DND-41 (cell line): ENCODE data around the gene C9orf153.

Experiments
- ATAC-seq: fragments of 200-7000 bp; cut with Tn5 transposase; 3 replicates; pipeline ENCODE4 v1.9.1; 2021; ENCODE audit warnings: low read depth; ENCODE audit not compliant: insufficient read depth
- DNase-seq: peaks from one replicate; pipeline ENCODE4 v3.0.0-alpha.2; 2020
- H2AFZ ChIP-seq: 2 replicates; pipeline ENCODE4 v1.6.0; 2012; ENCODE audit warnings: low read depth, low read length
- H3K27ac ChIP-seq: 2 replicates; pipeline ENCODE4 v1.5.1; 2012; ENCODE audit warnings: low read length, inconsistent platforms
- H3K27me3 ChIP-seq: fragments of 200-600 bp; sonication (generic); 2 replicates; pipeline ENCODE4 v1.6.0; 2012; ENCODE audit warnings: low read length, mild to moderate bottlenecking, inconsistent platforms; ENCODE audit not compliant: insufficient read depth, poor library complexity
- H3K36me3 ChIP-seq: 2 replicates; pipeline ENCODE4 v1.5.1; 2012; ENCODE audit warnings: low read length, inconsistent platforms; ENCODE audit not compliant: insufficient read depth
- H3K4me1 ChIP-seq: 2 replicates; pipeline ENCODE4 v1.5.1; 2012; ENCODE audit warnings: mild to moderate bottlenecking, low read length; ENCODE audit not compliant: insufficient read depth
- H3K4me2 ChIP-seq: 2 replicates; pipeline ENCODE4 v1.6.0; 2012; ENCODE audit warnings: mild to moderate bottlenecking, moderate library complexity, low read length, inconsistent platforms; ENCODE audit not compliant: insufficient read depth
- H3K4me3 ChIP-seq, 2 experiments: fragments of 200-600 bp in 1 of 2; shearing (Covaris generic) in 1 of 2; 2 replicates each; pipeline ENCODE4 v1.5.1; 2012 to 2016; ENCODE audit warnings: inconsistent platforms in 2 of 2, low read length in 2 of 2, mild to moderate bottlenecking in 2 of 2, low read depth in 1 of 2, moderate library complexity in 1 of 2
- H3K79me2 ChIP-seq: 2 replicates; pipeline ENCODE4 v1.6.0; 2012; ENCODE audit warnings: low read length, inconsistent platforms; ENCODE audit not compliant: insufficient read depth
- H3K9ac ChIP-seq: 2 replicates; pipeline ENCODE4 v1.6.0; 2012; ENCODE audit warnings: low read depth, mild to moderate bottlenecking, inconsistent platforms, low read length, moderate library complexity
- H3K9me3 ChIP-seq: 2 replicates; pipeline ENCODE4 v1.5.1; 2012; ENCODE audit warnings: low read length, moderate library complexity, mild to moderate bottlenecking, inconsistent platforms; ENCODE audit not compliant: insufficient read depth, severe bottlenecking
- H4K20me1 ChIP-seq: 2 replicates; pipeline ENCODE4 v1.6.0; 2012; ENCODE audit warnings: low read length; ENCODE audit not compliant: insufficient read depth
- EZH2 ChIP-seq: IDR thresholded peaks from 3 replicates; pipeline ENCODE4 v1.6.1; 2012; ENCODE audit warnings: borderline replicate concordance, low read depth, mild to moderate bottlenecking, moderate library complexity, low read length, inconsistent platforms; ENCODE audit not compliant: severe bottlenecking
- TF ChIP-seq, protein P1 (sequence below): IDR thresholded peaks from 2 replicates; pipeline ENCODE4 v1.5.1; 2012; ENCODE audit warnings: borderline replicate concordance, low read length, moderate library complexity, mild to moderate bottlenecking; ENCODE audit not compliant: poor library complexity, severe bottlenecking; ENCODE audit errors: extremely low read depth

Gene C9orf153

GRCh38 chr9:86177995-86178394, 81.5 kb downstream of the C9orf153 start:
- no peaks in the 10 kb centered on the region for H3K36me3 ChIP-seq
- H3K79me2 ChIP-seq, result no peaks in the 10 kb centered on the region
- H3K27me3 ChIP-seq, result no peaks in the 10 kb centered on the region
- H3K4me1 ChIP-seq, result no peaks in the 10 kb centered on the region
- DNase-seq (no peak), ATAC-seq (no peak)
- TF ChIP-seq EZH2, result no peak
- TF ChIP-seq, protein P1, sequence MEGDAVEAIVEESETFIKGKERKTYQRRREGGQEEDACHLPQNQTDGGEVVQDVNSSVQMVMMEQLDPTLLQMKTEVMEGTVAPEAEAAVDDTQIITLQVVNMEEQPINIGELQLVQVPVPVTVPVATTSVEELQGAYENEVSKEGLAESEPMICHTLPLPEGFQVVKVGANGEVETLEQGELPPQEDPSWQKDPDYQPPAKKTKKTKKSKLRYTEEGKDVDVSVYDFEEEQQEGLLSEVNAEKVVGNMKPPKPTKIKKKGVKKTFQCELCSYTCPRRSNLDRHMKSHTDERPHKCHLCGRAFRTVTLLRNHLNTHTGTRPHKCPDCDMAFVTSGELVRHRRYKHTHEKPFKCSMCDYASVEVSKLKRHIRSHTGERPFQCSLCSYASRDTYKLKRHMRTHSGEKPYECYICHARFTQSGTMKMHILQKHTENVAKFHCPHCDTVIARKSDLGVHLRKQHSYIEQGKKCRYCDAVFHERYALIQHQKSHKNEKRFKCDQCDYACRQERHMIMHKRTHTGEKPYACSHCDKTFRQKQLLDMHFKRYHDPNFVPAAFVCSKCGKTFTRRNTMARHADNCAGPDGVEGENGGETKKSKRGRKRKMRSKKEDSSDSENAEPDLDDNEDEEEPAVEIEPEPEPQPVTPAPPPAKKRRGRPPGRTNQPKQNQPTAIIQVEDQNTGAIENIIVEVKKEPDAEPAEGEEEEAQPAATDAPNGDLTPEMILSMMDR, result no peak
- H4K20me1 ChIP-seq, result no peaks in the 10 kb centered on the region
- H3K27ac ChIP-seq, result no peak overlapping the region
- no peak overlapping the region for H3K4me3 ChIP-seq
- no peak overlapping the region for H3K4me2 ChIP-seq
- no peaks in the 10 kb centered on the region for H3K9me3 ChIP-seq
- no peak overlapping the region for H2AFZ ChIP-seq
- H3K9ac ChIP-seq, result no peak overlapping the region

DNA sequence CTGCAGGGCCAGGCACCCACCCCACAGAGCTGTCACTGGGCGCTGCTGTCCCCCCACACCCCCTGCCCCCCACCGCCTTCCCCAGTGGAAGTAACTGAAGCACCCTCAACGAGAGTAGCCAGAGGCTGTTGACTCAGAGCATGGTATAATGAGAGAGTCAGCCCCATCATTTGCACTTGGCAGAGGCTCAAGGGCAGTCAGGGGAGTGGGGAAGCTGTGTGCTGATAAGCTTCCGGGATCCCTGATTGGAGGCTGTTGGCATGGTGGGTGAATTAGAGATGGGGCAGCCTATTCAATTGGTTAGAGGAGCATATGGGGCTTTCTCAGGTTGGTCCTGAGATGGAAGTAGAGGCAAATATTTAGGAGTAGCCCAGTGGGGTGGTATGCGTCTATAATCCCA, 83.0 kb downstream of the C9orf153 start:
- no peak overlapping the region for H3K4me3 ChIP-seq
- no peaks in the 10 kb centered on the region for H3K27me3 ChIP-seq
- no peaks in the 10 kb centered on the region for H4K20me1 ChIP-seq
- H3K79me2 ChIP-seq, result no peaks in the 10 kb centered on the region
- no peak for DNase-seq
- TF ChIP-seq, protein P1, result no peak
- no peak for TF ChIP-seq EZH2
- no peak overlapping the region for H3K27ac ChIP-seq
- no peak overlapping the region for H3K4me2 ChIP-seq
- no peaks in the 10 kb centered on the region for H3K36me3 ChIP-seq
- no peak overlapping the region for H3K9ac ChIP-seq
- no peak for ATAC-seq
- no peaks in the 10 kb centered on the region for H3K4me1 ChIP-seq
- no peaks in the 10 kb centered on the region for H3K9me3 ChIP-seq
- H2AFZ ChIP-seq, result no peak overlapping the region

DNA sequence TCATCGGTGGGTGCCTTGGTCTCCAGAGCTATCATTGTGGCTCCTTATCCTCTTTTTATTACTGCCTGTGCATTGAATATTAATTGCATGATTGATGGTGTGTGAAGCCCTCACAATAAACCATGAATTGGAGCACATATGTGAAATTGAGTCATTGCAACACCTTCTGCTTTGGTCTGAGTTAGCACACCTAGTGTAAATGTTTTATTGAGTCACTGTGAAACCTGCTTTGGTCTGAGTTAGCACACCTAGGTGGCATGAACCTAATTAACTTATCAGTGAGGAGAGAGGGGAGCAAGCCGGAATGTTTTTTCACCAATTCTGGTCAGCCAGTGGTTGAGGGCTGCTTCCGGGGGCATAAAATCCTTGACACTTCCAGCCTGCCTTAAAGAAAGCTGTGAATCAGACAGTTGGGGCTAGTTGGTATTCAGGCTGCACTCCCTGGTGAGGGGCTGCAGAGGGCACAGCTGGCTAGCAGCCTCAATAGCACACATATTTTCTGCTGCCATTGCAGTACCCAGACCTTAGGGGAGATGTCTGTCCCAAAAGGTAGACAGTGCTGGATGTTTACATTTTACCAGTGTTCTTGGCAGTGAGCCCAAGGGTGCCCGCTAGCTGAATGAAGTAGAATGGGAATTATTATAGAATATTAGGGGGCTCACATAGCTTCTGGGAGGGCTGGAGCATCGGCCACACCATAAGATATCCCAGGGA, 83.6 kb downstream of the C9orf153 start:
- no peak overlapping the region for H2AFZ ChIP-seq
- H3K9me3 ChIP-seq, result no peaks in the 10 kb centered on the region
- TF ChIP-seq, protein P1, result no peak
- no peak for TF ChIP-seq EZH2
- H3K9ac ChIP-seq, result no peak overlapping the region
- DNase-seq (no peak), ATAC-seq (no peak)
- H3K4me1 ChIP-seq, result no peaks in the 10 kb centered on the region
- no peaks in the 10 kb centered on the region for H3K79me2 ChIP-seq
- no peaks in the 10 kb centered on the region for H4K20me1 ChIP-seq
- no peak overlapping the region for H3K4me3 ChIP-seq
- H3K27me3 ChIP-seq, result no peaks in the 10 kb centered on the region
- H3K27ac ChIP-seq, result no peak overlapping the region
- no peak overlapping the region for H3K4me2 ChIP-seq
- no peaks in the 10 kb centered on the region for H3K36me3 ChIP-seq
